NCI-H1436 (cell line): Measurements from ENCODE around the gene TMEM131L.
"Not testable (repeated sequence)": the region's sequence is repeated elsewhere in the genome, so short reads cannot be mapped to it uniquely, and the experiment has no call there.

Experiments
- DNase-seq: peaks from one replicate; lab custom pipeline; 2025; lab: John Stamatoyannopoulos, UW

The TMEM131L gene

GRCh38 chr4:153502584-153502983 lies 36.4 kb downstream of the TMEM131L start:
- no peak for DNase-seq

GRCh38 chr4:153506341-153507309 lies 40.5 kb downstream of the TMEM131L start:
- no peak for DNase-seq

- no peak for DNase-seq
Observed at GRCh38 chr4:153507310-153508073, 41.3 kb downstream of the TMEM131L start.

- not testable (repeated sequence) for DNase-seq
Observed at GRCh38 chr4:153509212-153509611, 43.1 kb downstream of the TMEM131L start.

- no peak for DNase-seq
Observed at GRCh38 chr4:153509724-153510123, 43.6 kb downstream of the TMEM131L start.

- DNase-seq, result no peak
Observed at GRCh38 chr4:153510252-153511001, 44.3 kb downstream of the TMEM131L start.

- no peak for DNase-seq
Observed at GRCh38 chr4:153511104-153511503, 44.9 kb downstream of the TMEM131L start.

- DNase-seq, result no peak
Observed at GRCh38 chr4:153512162-153512852, 46.1 kb downstream of the TMEM131L start.

- DNase-seq, result no peak
Observed at GRCh38 chr4:153512952-153513500, 46.9 kb downstream of the TMEM131L start.

GRCh38 chr4:153513596-153513995 lies 47.4 kb downstream of the TMEM131L start:
- no peak for DNase-seq

GRCh38 chr4:153514001-153514526 lies 47.9 kb downstream of the TMEM131L start:
- DNase-seq, result no peak

GRCh38 chr4:153514688-153515426 lies 48.7 kb downstream of the TMEM131L start:
- DNase-seq, result no peak

- no peak for DNase-seq
Observed at GRCh38 chr4:153517159-153517558, 51.0 kb downstream of the TMEM131L start.

- DNase-seq, result no peak
Observed at GRCh38 chr4:153518001-153518400, 51.8 kb downstream of the TMEM131L start.

GRCh38 chr4:153518637-153519389 lies 52.7 kb downstream of the TMEM131L start:
- no peak for DNase-seq

GRCh38 chr4:153519687-153520086 lies 53.5 kb downstream of the TMEM131L start:
- no peak for DNase-seq

GRCh38 chr4:153520227-153520626 lies 54.1 kb downstream of the TMEM131L start:
- DNase-seq, result no peak

- DNase-seq, result no peak
Observed at GRCh38 chr4:153520801-153521329, 54.7 kb downstream of the TMEM131L start.

GRCh38 chr4:153521478-153521877 lies 55.3 kb downstream of the TMEM131L start:
- no peak for DNase-seq
